Thyroid gland (tissue), 4 donors: ENCODE data around the gene RPL21. TPM values are rescaled to one million over a fixed set of nuclear protein-coding genes. Genes with fewer than 3 reads are reported as not detected.
"Not testable (repeated sequence)": the region's sequence is repeated elsewhere in the genome, so short reads cannot be mapped to it uniquely, and the experiment has no call there.

ENCODE experiments used
- DNase-seq, 2 donors: peaks; one replicate each; pipeline ENCODE4 v3.0.0-alpha.2; 2019
- H3K27ac ChIP-seq, 3 donors: fragments of 200-600 bp; sonication (generic); 1 replicate in 2 of 3; 2 replicates in 1 of 3; pipeline ENCODE4 v1.5.1; 2016 to 2019; ENCODE audit warnings: mild to moderate bottlenecking in 1 of 3, moderate library complexity in 1 of 3
- H3K27me3 ChIP-seq: fragments of 200-600 bp; sonication (generic); one replicate; pipeline ENCODE4 v1.5.1; 2019
- H3K36me3 ChIP-seq, 2 donors: fragments of 200-600 bp; sonication (generic); one replicate each; pipeline ENCODE4 v1.5.1; 2016 to 2019
- H3K4me1 ChIP-seq, 2 donors: fragments of 200-600 bp; sonication (generic); one replicate each; pipeline ENCODE4 v1.5.1; 2017 to 2019
- H3K4me3 ChIP-seq, 3 donors: fragments of 200-600 bp; sonication (generic); replicated peaks in 1 of 3; 1 replicate in 2 of 3; 2 replicates in 1 of 3; pipeline ENCODE4 v1.5.1; 2016; ENCODE audit warnings: mild to moderate bottlenecking in 1 of 3
- H3K9me3 ChIP-seq: fragments of 200-600 bp; sonication (generic); one replicate; pipeline ENCODE4 v1.5.1; 2017
- CTCF ChIP-seq, 6 experiments: fragments of 200-600 bp in 3 of 6; fragments of 450-650 bp in 3 of 6; sonication (generic) in 3 of 6; IDR thresholded peaks; one replicate each; pipeline ENCODE4 v1.5.1; 2016 to 2019; ENCODE audit warnings: antibody characterized with exemption in 6 of 6, mild to moderate bottlenecking in 2 of 6, inconsistent platforms in 1 of 6, moderate library complexity in 1 of 6
- POLR2A ChIP-seq, 2 donors: fragments of 450-650 bp; IDR thresholded peaks; one replicate each; pipeline ENCODE4 v1.6.1; 2017; ENCODE audit warnings: antibody characterized with exemption in 2 of 2, mild to moderate bottlenecking in 2 of 2, moderate library complexity in 1 of 2
- WGBS, 2 donors: methylation state at CpG; one replicate each; pipeline ENCODE4 v1.1.5; 2017; 5-methylcytosine and 5-hydroxymethylcytosine counted together
- intact Hi-C: fragments of 100-400 bp; cut with DNase I; formaldehyde crosslinking; loops from one replicate; pipeline ENCODE4 v1.15.1; 2023
- total RNA-seq, 4 donors: library from RNA; depleted of rRNA; stranded (reverse); fragments of >200 nt; gene quantifications; one replicate each; pipeline ENCODE4 v1.2.3, GENCODE V29; 2016

Gene RPL21
- total RNA-seq, 4 donors from 2014 or later, result 553 to 1,479 (median 807) TPM

- no peak overlapping the region for H3K27ac ChIP-seq
- no peak for DNase-seq
- TF ChIP-seq POLR2A (IDR thresholded peaks at IDR 0.05) (no peak), CTCF (IDR thresholded peaks at IDR 0.05) (no peak)
- H3K36me3 ChIP-seq, result no peaks in the 10 kb centered on the region
- intact Hi-C loops, result loop anchor here (10.0 kb wide), 1 partner anchor 224 kb away; no protein-coding TSS in a partner anchor
- H3K4me3 ChIP-seq, result no peak overlapping the region
- no peaks in the 10 kb centered on the region for H3K4me1 ChIP-seq
- WGBS, 2 donors, result 92 to 95% methylated on average over 1 of the region's 1 CpG
- no peaks in the 10 kb centered on the region for H3K9me3 ChIP-seq
- no peaks in the 10 kb centered on the region for H3K27me3 ChIP-seq
Measured at GRCh38 chr13:27208514-27208913, 42.8 kb upstream of the RPL21 start.

GRCh38 chr13:27211271-27211670, 40.1 kb upstream of the RPL21 start:
- TF ChIP-seq POLR2A (IDR thresholded peaks at IDR 0.05) (no peak), CTCF (IDR thresholded peaks at IDR 0.05) (no peak)
- no peak for DNase-seq
- H3K4me3 ChIP-seq, result no peak overlapping the region

DNA sequence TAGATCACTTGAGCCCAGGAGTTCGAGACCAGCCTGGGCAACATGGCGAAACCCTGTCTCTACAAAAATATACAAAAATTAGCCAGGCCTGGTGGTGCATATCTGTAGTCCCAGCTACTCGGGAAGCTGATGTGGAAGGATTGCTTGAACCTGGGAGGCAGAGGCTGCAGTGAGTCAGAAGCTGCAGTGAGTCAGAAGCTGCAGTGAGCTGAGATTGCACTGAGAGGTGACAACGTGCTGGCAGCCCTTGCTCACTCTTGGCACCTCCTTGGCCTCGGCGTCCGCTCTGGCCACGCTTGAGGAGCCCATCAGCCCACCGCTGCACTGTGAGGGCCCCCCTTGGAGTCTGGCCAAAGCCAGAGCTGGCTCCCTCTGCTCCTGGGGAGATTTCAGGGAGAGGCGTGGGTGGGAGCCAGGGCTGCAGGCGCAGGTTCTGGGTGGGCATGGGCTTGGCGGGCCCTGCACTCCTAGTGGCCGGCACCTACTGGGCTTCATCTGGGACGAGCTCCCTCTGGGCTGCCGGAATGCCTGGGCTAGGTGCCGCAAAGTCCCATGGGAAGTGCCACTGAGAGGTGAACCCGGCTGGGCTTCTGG, 39.5 kb upstream of the RPL21 start:
- Histone ChIP-seq H3K4me1 (no peaks in the 10 kb centered on the region), H3K36me3 (no peaks in the 10 kb centered on the region), H3K9me3 (no peaks in the 10 kb centered on the region), H3K4me3 (no peak overlapping the region), H3K27ac (no peak overlapping the region), H3K27me3 (no peaks in the 10 kb centered on the region)
- no peak for DNase-seq
- intact Hi-C loops, result no loop called here
- 77 to 84% methylated on average over 3 to 5 of the region's 17 CpGs for WGBS, 2 donors
- TF ChIP-seq CTCF (IDR thresholded peaks at IDR 0.05) (no peak), POLR2A (IDR thresholded peaks at IDR 0.05) (no peak)

More at GRCh38 chr13:27211271-27211670, 40.1 kb upstream of the RPL21 start:
- Histone ChIP-seq H3K9me3 (no peaks in the 10 kb centered on the region), H3K27ac (no peak overlapping the region), H3K27me3 (no peaks in the 10 kb centered on the region), H3K4me1 (no peaks in the 10 kb centered on the region), H3K36me3 (no peaks in the 10 kb centered on the region)
- intact Hi-C loops, result no loop called here
- 100% methylated on average over 1 of the region's 1 CpG for WGBS, 2 donors

- H3K9me3 ChIP-seq, H3K4me3 ChIP-seq, H3K4me1 ChIP-seq, H3K27me3 ChIP-seq, H3K36me3 ChIP-seq, intact Hi-C loops, H3K27ac ChIP-seq, DNase-seq: not testable (repeated sequence)
- WGBS, 2 donors, result 94% methylated on average over 5 of the region's 5 CpGs
Measured at GRCh38 chr13:27213386-27213785, 38.0 kb upstream of the RPL21 start.

DNA sequence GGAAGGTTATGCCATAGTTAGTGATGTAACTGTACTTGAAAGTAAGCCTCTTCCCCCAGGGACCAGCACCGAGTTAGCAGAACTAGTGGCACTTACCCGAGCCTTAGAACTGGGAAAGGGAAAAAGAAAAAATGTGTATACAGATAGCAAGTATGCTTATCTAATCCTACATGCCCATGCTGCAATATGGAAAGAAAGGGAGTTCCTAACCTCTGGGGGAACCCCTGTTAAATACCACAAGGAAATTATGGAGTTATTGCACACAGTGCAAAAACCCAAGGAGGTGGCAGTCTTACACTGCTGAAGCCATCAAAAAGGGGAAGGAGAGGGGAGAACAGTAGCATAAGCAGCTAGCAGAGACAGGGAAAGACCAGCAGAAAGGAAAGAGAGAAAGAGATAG, 33.6 kb upstream of the RPL21 start:
- 73 to 84% methylated on average over 2 of the region's 2 CpGs for WGBS, 2 donors
- H3K4me3 ChIP-seq, intact Hi-C loops, H3K27me3 ChIP-seq, H3K36me3 ChIP-seq, H3K4me1 ChIP-seq, H3K27ac ChIP-seq, DNase-seq, H3K9me3 ChIP-seq: not testable (repeated sequence)

- DNase-seq, H3K4me1 ChIP-seq, H3K36me3 ChIP-seq, H3K4me3 ChIP-seq, H3K9me3 ChIP-seq, intact Hi-C loops, H3K27me3 ChIP-seq, H3K27ac ChIP-seq: not testable (repeated sequence)
- WGBS, 2 donors, result 76 to 79% methylated on average over 1 of the region's 1 CpG
Measured at GRCh38 chr13:27218861-27219260, 32.5 kb upstream of the RPL21 start.

- intact Hi-C loops, result no loop called here
- H3K27me3 ChIP-seq, result no peaks in the 10 kb centered on the region
- DNase-seq, result no peak
- TF ChIP-seq CTCF (IDR thresholded peaks at IDR 0.05) (no peak), POLR2A (IDR thresholded peaks at IDR 0.05) (no peak)
- no peaks in the 10 kb centered on the region for H3K9me3 ChIP-seq
- 87 to 90% methylated on average over 9 to 15 of the region's 19 CpGs for WGBS, 2 donors
- no peaks in the 10 kb centered on the region for H3K4me1 ChIP-seq
- no peak overlapping the region for H3K27ac ChIP-seq
- H3K4me3 ChIP-seq, result no peak overlapping the region
- H3K36me3 ChIP-seq, result no peaks in the 10 kb centered on the region
Measured at GRCh38 chr13:27219611-27220010, 31.7 kb upstream of the RPL21 start.

DNA sequence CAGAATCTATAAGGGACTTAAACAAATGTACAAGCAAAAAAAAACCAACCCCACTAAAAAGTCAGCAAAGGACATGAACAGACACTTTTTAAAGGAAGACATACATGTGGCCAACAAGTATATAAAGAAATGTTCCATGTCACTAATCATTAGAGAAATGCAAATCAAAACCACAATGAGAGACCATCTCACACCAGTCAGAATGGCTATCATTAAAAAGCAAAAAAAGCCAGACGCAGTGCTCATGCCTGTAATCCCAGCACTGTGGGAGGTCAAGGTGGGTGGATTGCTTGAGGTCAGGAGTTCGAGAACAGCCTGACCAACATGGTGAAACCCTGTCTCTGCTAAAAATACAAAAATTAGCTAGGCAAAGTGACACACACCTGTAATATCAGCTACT, 29.3 kb upstream of the RPL21 start:
- H3K36me3 ChIP-seq, H3K4me3 ChIP-seq, H3K4me1 ChIP-seq, intact Hi-C loops, H3K27me3 ChIP-seq, H3K9me3 ChIP-seq, H3K27ac ChIP-seq, DNase-seq: not testable (repeated sequence)
- WGBS, 2 donors, result 73 to 83% methylated on average over 2 of the region's 2 CpGs
